AG09319 (cell line): ENCODE results near the gene INPP5F.

Experiments used
- DNase-seq: peaks from one replicate; pipeline ENCODE4 v3.0.0-alpha.2; 2010; ENCODE audit warnings: low read depth; ENCODE audit errors: extremely low read depth
- CTCF ChIP-seq: IDR thresholded peaks from 2 replicates; pipeline ENCODE4 v1.5.1; 2011; ENCODE audit warnings: low read depth, mild to moderate bottlenecking, inconsistent platforms, low read length, moderate library complexity

Gene INPP5F

GRCh38 chr10:119801998-119802538, 76.2 kb downstream of the INPP5F start:
- DNase-seq: no peak
- no peak for TF ChIP-seq CTCF

GRCh38 chr10:119803264-119803663, 77.4 kb downstream of the INPP5F start:
- no peak for DNase-seq
- no peak for TF ChIP-seq CTCF

GRCh38 chr10:119805702-119806230, 79.9 kb downstream of the INPP5F start:
- no peak for DNase-seq
- no peak for TF ChIP-seq CTCF

GRCh38 chr10:119806334-119807130, 80.7 kb downstream of the INPP5F start:
- DNase-seq: no peak
- no peak for TF ChIP-seq CTCF

GRCh38 chr10:119807960-119808697, 82.3 kb downstream of the INPP5F start:
- DNase-seq: no peak
- TF ChIP-seq CTCF: no peak

- no peak for DNase-seq
- TF ChIP-seq CTCF: no peak
Measured at GRCh38 chr10:119811122-119811521, 85.3 kb downstream of the INPP5F start.

- DNase-seq: no peak
- TF ChIP-seq CTCF: no peak
Measured at GRCh38 chr10:119812684-119813083, 86.8 kb downstream of the INPP5F start.
